ENCODE measurements around the gene SURF1. TPM values are rescaled to one million over a fixed set of nuclear protein-coding genes. Genes with fewer than 3 reads are reported as not detected.

Gene SURF1, protein sequence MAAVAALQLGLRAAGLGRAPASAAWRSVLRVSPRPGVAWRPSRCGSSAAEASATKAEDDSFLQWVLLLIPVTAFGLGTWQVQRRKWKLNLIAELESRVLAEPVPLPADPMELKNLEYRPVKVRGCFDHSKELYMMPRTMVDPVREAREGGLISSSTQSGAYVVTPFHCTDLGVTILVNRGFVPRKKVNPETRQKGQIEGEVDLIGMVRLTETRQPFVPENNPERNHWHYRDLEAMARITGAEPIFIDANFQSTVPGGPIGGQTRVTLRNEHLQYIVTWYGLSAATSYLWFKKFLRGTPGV
- total RNA-seq (41.8 TPM), polyA plus RNA-seq (100 to 1,000 TPM; 114 to 120 (median 115) TPM)

DNA sequence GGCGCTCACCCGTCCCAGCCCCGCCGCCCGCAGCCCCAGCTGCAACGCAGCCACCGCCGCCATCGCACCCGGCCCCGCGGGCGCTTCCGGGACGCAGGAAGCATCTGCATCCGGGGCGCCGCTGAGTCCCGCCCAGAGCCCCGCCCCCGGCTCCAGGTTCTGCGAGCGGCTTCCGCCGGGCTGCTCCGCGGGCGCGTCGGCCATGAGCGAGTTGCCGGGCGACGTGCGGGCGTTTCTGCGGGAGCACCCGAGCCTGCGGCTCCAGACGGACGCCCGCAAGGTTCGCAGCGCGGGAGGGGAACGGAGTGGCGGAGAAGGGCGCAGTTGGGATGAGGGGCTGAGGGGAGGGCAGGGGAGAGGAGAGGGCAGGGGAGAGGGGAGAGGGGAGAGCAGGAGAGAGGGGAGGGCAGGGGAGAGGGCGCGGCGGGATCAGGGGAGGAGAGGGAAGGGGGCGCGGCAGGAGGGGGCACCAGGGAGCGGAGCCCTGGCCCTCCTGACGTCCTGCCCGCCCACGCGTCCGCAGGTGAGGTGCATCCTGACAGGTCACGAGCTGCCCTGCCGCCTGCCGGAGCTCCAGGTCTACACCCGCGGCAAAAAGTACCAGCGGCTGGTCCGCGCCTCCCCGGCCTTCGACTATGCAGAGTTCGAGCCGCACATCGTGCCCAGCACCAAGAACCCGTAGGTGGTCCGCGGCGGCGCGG, at the start of gene SURF1, which contains the start of gene SURF2:
SURF1 (minus strand) TSS at position 97 of the 701 bp plus-strand sequence; CDS start at position 63, 34 bp downstream.
SURF2 (plus strand) TSS at position 160 of the 701 bp plus-strand sequence; CDS start at position 203, 43 bp downstream.
- ATAC-seq (ENCODE audit: low read depth in 2 of 2) (peak; percentile 93 to 95), DNase-seq (peak; percentile 86 to 92 (median 87))
- H3K36me3 Mint-ChIP-seq = peaks cover 18% of the 10 kb centered on the region
- H3K4me3 ChIP-seq (ENCODE audit: low read depth, low read length) = peak within 1 kb of the TSS; percentile 82
- peaks cover 0 to 30% (median 13%) of the 10 kb centered on the region in 4 donors for H3K4me1 Mint-ChIP-seq
- peaks cover 32% of the 10 kb centered on the region for H3K4me1 ChIP-seq (ENCODE audit: control insufficient read depth, insufficient read depth, low read length, poor library complexity, severe bottlenecking)
- no peaks in the 10 kb centered on the region for H3K9me3 Mint-ChIP-seq
- H3K9me3 ChIP-seq (ENCODE audit: control insufficient read depth in 2 of 2, low read length in 2 of 2) = no peaks in the 10 kb centered on the region
- no peaks in the 10 kb centered on the region for H3K27me3 ChIP-seq (ENCODE audit: control insufficient read depth, insufficient read depth, low read length)
- peaks cover 41% of the 10 kb centered on the region for H3K36me3 ChIP-seq (ENCODE audit: control insufficient read depth, insufficient read depth, low read length)
- peak within 1 kb of the TSS; percentile 84 for H3K27ac ChIP-seq (ENCODE audit: insufficient read depth, low read length, poor library complexity, severe bottlenecking)
- H3K4me3 Mint-ChIP-seq = peak within 1 kb of the TSS; percentile 88 to 95 (median 90)
- peak within 1 kb of the TSS; percentile 83 to 91 (median 87) for H3K27ac Mint-ChIP-seq
- H3K27me3 Mint-ChIP-seq = peaks cover 4% of the 10 kb centered on the region

DNA sequence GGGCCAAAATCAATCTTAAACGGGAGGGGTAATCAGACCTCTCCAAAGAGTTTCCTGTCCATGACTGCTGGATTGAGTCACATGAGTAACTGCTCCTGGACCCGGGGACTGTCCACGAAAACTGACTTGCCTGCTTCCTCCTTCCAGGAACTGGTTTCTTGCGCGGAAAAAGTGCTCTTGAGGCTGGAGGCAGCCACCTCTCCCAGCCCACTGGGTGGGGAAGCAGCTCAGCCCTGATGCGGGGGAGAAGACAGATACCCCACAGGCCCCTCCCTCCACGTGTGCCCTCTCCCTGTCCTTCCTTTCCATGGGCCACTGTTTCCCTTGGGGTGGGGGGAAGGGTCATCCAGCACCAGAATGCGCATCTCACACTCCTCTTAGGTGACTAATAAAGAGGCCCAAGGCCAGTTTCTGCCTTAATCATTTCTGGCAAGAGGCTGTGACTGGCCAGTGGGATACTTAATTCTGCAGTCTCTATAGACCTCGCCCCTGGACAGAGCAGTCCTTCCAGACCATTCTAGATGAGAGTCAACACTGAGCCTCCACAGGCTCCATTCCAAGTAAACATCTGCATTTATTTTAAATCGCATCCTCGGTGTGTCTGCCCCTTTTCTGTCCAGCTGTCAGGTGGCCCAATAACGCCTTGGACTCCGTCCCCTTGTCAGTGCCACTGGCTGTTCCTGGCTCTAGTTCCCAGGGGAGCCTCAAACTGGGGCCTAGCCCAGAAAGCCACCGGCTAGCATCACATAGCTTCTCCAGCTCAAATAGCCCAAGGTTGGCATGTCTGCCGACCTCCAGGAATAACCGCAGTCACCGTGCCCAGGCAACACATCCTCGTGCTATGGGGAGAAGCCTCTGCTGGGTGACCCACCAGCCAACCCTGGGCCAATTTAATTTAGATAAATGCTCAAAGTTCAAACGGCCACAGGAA, 49.5 kb upstream of the SURF1 start:
- no peaks in the 10 kb centered on the region for H3K27me3 Mint-ChIP-seq
- Histone ChIP-seq H3K9me3 (ENCODE audit: control insufficient read depth in 2 of 2, low read length in 2 of 2) (no peaks in the 10 kb centered on the region), H3K27ac (ENCODE audit: insufficient read depth, low read length, poor library complexity, severe bottlenecking) (no peak overlapping the region), H3K4me3 (ENCODE audit: low read depth, low read length) (no peak overlapping the region), H3K4me1 (ENCODE audit: control insufficient read depth, insufficient read depth, low read length, poor library complexity, severe bottlenecking) (no peaks in the 10 kb centered on the region), H3K36me3 (ENCODE audit: control insufficient read depth, insufficient read depth, low read length) (peaks cover 47% of the 10 kb centered on the region), H3K27me3 (ENCODE audit: control insufficient read depth, insufficient read depth, low read length) (no peaks in the 10 kb centered on the region)
- peaks cover 0 to 14% (median 9%) of the 10 kb centered on the region in 4 donors for H3K4me1 Mint-ChIP-seq
- peaks cover 28% of the 10 kb centered on the region for H3K36me3 Mint-ChIP-seq
- no peak overlapping the region for H3K4me3 Mint-ChIP-seq
- DNase-seq (no peak), ATAC-seq (ENCODE audit: low read depth in 2 of 2) (no peak)
- H3K27ac Mint-ChIP-seq = no peak overlapping the region
- H3K9me3 Mint-ChIP-seq = no peaks in the 10 kb centered on the region

DNA sequence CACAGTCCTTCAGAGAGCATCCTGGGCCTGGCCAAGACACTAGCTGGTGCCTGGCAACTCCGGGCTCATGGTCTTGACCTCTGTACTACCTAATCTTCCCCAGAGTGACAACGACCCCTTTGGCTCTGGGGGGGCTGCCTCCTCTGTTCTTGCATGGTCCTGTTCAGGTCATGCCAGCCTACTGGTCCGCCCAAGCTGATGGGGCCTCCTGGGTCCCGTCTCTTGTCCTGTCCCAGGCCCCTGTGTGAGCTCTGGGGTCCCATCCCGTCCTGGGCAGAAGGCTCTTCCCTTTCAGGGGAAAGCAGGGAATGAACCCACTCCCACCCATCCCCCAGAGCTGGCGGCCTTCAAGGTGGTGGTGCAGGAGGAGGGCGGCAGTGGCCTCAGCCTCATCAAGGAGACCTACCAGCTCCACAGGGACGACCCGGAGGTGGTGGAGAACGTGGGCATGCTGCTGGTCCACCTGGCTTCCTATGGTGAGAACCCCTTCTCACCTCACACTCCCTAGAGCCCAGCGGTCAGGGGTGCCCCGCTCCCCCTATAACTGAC, 48.2 kb upstream of the SURF1 start:
- Mint-ChIP-seq H3K36me3 (peaks cover 15% of the 10 kb centered on the region), H3K4me1 (peaks cover 0 to 9% (median 8%) of the 10 kb centered on the region in 4 donors), H3K9me3 (no peaks in the 10 kb centered on the region), H3K4me3 (peak overlapping the region in 1 of 4 donors; percentile 61), H3K27me3 (no peaks in the 10 kb centered on the region), H3K27ac (no peak overlapping the region)
- Histone ChIP-seq H3K4me3 (ENCODE audit: low read depth, low read length) (no peak overlapping the region), H3K27me3 (ENCODE audit: control insufficient read depth, insufficient read depth, low read length) (no peaks in the 10 kb centered on the region), H3K4me1 (ENCODE audit: control insufficient read depth, insufficient read depth, low read length, poor library complexity, severe bottlenecking) (no peaks in the 10 kb centered on the region), H3K36me3 (ENCODE audit: control insufficient read depth, insufficient read depth, low read length) (peaks cover 35% of the 10 kb centered on the region), H3K9me3 (ENCODE audit: control insufficient read depth in 2 of 2, low read length in 2 of 2) (no peaks in the 10 kb centered on the region), H3K27ac (ENCODE audit: insufficient read depth, low read length, poor library complexity, severe bottlenecking) (no peak overlapping the region)
- no peak for ATAC-seq (ENCODE audit: low read depth in 2 of 2)
- no peak for DNase-seq

DNA sequence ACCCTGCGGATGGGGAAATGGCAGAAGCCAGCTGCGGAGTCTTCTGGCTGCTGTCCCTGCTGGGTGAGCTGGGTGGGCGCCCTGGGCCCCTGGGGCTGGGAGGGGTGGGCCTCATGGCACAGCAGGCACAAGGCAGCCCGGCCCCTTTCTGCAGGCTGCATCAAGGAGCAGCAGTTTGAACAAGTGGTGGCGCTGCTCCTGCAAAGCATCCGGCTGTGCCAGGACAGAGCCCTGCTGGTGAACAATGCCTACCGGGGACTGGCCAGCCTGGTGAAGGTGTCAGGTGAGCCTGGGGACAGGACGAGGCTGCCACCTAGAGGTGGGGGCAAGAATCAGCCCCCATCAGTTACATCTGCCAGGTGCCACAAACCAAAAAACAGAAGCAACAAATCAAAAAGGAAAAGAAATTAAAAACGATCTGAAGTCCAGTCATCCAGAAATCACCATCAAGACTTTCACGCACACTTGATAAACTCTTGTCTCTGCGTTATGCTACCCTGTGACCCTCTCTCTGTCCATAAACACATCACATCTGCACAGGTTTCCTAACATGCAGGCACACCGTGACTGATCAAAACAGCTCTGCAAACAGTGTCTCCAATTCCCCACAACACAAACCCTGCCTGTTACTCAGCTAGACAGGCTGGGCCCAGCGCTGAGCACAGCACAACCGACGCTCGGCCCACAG, 47.6 kb upstream of the SURF1 start:
- Histone ChIP-seq H3K36me3 (ENCODE audit: control insufficient read depth, insufficient read depth, low read length) (peaks cover 33% of the 10 kb centered on the region), H3K4me1 (ENCODE audit: control insufficient read depth, insufficient read depth, low read length, poor library complexity, severe bottlenecking) (no peaks in the 10 kb centered on the region)
- peak; percentile 59 to 62 for ATAC-seq (ENCODE audit: low read depth in 2 of 2)

DNA sequence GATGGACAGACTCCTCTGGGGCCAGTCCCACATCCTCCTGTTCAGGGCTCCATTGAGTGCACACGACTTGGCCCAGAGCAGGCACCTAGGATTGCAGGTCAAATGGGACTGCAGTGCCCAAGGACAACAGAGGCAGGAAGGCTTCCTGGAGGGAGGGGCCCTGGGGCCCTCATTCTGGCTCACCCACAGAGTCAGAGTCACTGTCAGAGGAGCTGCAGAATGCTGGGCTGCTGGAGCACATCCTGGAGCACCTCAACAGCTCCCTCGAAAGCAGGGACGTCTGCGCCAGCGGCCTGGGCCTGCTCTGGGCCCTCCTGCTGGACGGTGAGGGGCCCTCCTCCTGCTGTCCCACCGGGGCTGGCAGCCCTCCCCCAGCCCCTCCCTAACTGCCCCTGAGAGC, 46.4 kb upstream of the SURF1 start:
- Histone ChIP-seq H3K27ac (ENCODE audit: insufficient read depth, low read length, poor library complexity, severe bottlenecking) (no peak overlapping the region), H3K4me3 (ENCODE audit: low read depth, low read length) (no peak overlapping the region), H3K27me3 (ENCODE audit: control insufficient read depth, insufficient read depth, low read length) (no peaks in the 10 kb centered on the region), H3K36me3 (ENCODE audit: control insufficient read depth, insufficient read depth, low read length) (peaks cover 23% of the 10 kb centered on the region), H3K9me3 (ENCODE audit: control insufficient read depth in 2 of 2, low read length in 2 of 2) (no peaks in the 10 kb centered on the region), H3K4me1 (ENCODE audit: control insufficient read depth, insufficient read depth, low read length, poor library complexity, severe bottlenecking) (no peaks in the 10 kb centered on the region)
- Mint-ChIP-seq H3K27ac (peak overlapping the region in 1 of 3 donors; percentile 55), H3K9me3 (no peaks in the 10 kb centered on the region), H3K4me3 (no peak overlapping the region), H3K27me3 (no peaks in the 10 kb centered on the region), H3K36me3 (peaks cover 10% of the 10 kb centered on the region), H3K4me1 (peaks cover 0 to 12% (median 9%) of the 10 kb centered on the region in 4 donors)
- ATAC-seq (ENCODE audit: low read depth in 2 of 2) (no peak), DNase-seq (no peak)

More for the DNA sequence above, 47.6 kb upstream of the SURF1 start:
- Mint-ChIP-seq H3K27me3 (no peaks in the 10 kb centered on the region), H3K36me3 (peaks cover 10% of the 10 kb centered on the region), H3K9me3 (no peaks in the 10 kb centered on the region), H3K4me3 (peak overlapping the region in 1 of 4 donors; percentile 61), H3K4me1 (peaks cover 0 to 9% (median 8%) of the 10 kb centered on the region in 4 donors), H3K27ac (no peak overlapping the region)
- Histone ChIP-seq H3K27me3 (ENCODE audit: control insufficient read depth, insufficient read depth, low read length) (no peaks in the 10 kb centered on the region), H3K4me3 (ENCODE audit: low read depth, low read length) (no peak overlapping the region), H3K9me3 (ENCODE audit: control insufficient read depth in 2 of 2, low read length in 2 of 2) (no peaks in the 10 kb centered on the region), H3K27ac (ENCODE audit: insufficient read depth, low read length, poor library complexity, severe bottlenecking) (no peak overlapping the region)
- peak; percentile 48 to 62 (median 62) for DNase-seq

DNA sequence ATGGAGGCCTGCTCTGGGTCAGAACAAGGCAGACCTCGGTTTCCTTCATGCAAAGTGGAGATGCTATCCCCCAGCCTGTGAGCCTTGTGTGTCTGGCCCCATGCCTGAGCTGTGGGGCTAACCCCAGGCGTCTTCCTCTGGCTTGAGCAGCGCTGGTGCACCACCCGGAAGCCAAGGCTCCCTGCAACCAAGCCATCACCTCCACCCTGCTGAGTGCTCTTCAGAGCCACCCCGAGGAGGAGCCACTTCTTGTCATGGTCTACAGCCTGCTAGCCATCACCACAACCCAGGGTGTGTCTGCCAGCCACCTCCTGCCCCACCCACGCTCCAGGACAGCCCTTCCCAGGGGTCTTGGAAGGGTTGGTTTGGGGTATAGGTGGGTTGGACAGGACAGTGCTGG, 45.3 kb upstream of the SURF1 start:
- Histone ChIP-seq H3K4me1 (ENCODE audit: control insufficient read depth, insufficient read depth, low read length, poor library complexity, severe bottlenecking) (no peaks in the 10 kb centered on the region), H3K27ac (ENCODE audit: insufficient read depth, low read length, poor library complexity, severe bottlenecking) (no peak overlapping the region), H3K4me3 (ENCODE audit: low read depth, low read length) (no peak overlapping the region), H3K9me3 (ENCODE audit: control insufficient read depth in 2 of 2, low read length in 2 of 2) (no peaks in the 10 kb centered on the region), H3K27me3 (ENCODE audit: control insufficient read depth, insufficient read depth, low read length) (no peaks in the 10 kb centered on the region), H3K36me3 (ENCODE audit: control insufficient read depth, insufficient read depth, low read length) (peaks cover 14% of the 10 kb centered on the region)
- H3K36me3 Mint-ChIP-seq = peaks cover 5% of the 10 kb centered on the region
- DNase-seq (no peak), ATAC-seq (ENCODE audit: low read depth in 2 of 2) (no peak)
- H3K27me3 Mint-ChIP-seq = no peaks in the 10 kb centered on the region
- no peak overlapping the region for H3K27ac Mint-ChIP-seq
- no peaks in the 10 kb centered on the region for H3K9me3 Mint-ChIP-seq
- H3K4me3 Mint-ChIP-seq = no peak overlapping the region
- peaks cover 0 to 6% (median 4%) of the 10 kb centered on the region in 4 donors for H3K4me1 Mint-ChIP-seq

All from CD4-positive, CD25-positive, alpha-beta regulatory T cell (primary cell).